ENCODE measurements around the gene P3H2.
A peak's percentile ranks its signal among the peaks of the same experiment; 100 is the strongest.

The P3H2 gene

DNA sequence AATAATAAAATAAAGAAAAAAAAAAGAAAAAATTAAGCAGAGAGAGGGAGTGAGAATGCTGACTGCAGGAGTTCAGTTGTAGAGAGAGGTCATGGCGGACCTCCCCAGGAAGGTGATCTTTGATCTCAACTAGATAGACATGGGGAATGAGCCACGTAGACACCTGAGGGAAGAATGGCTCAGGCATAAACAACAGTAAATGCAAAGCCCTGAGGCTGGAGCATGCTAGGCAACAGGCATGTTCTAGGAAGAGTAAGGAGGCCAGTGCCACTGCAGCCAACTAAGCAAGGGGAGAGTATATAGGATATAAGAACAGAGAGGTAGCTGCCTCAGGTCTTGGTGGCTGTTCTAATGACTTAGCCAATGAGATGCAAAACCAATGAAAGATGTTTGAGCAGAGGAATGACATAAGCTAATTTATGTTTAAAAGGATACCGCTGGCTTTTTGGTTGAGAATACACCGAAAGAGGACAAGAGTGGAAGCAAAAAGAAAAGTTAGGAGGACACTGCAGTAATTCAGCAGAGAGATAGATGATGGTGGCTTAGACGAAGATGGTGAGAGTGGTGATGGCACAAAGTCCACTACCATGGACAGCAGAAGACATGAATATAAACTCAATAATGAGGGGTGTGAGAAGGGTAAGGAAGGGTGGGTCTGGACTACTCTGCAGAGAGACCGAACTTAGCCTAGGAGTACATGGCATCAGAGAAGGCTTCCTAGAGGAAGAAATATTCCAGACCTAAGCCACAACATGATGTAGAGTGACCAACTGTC, 174.6 kb downstream of the P3H2 start:
- DNase-seq (ENCODE audit: low read depth), result no peak

DNA sequence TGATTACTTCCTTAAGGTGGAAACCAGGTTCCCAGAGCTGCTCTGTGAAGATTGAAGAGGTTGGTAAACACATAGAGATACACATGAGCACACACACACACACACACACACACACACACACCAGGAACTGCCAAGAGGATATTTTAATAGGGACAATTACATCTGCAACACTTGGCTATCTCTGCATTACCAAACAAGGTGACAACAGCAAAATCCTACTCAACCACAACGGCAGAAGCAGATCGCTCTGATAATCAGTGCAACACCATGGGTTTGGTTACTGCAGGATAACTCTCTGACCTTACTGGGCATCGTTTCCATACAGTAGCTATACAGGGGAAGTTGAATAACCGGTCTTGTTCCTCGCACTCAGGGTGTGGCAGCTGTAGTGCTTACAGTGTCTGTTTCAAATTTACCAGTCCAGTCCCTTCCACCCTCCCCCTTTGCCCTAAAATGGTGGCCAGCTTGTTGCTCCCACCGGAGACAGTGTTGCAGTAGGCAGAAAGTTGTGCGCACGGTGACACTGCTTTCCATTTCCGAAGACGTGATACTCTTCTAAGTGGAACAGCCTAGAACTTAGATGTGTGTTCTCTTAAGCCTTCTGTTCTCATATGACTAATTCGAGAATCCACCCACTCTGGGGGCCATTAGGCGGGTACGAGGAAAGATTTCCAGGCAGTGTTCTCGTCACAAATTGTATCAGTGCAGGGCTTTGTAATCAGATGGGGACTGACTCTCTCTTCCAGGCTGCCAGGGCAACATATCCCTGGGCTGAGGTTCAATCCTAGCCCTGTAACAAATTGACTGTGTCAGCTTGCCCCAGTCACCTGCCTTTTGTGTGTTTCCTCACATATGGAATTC, 176.2 kb downstream of the P3H2 start:
- DNase-seq (ENCODE audit: low read depth), result no peak

DNA sequence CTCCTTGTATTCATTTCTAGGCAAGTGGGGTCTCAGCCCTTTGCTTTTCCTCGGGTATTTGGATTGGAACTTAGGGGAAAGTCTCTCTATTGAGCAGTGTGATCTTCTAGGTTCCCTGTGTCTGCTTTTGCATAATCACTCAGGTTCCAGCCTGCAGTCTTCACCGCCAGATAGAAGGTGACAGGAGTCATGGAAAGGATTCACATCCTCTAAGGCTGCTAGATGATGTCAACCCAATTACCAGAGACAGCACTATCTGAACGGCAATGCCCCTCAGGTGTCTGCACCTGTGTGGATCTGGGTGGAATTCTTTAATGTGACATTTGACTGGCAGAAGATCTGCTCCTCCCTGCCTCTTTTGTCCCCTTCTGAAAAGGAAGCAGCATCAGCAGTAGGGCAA, 177.7 kb downstream of the P3H2 start:
- no peak for DNase-seq (ENCODE audit: low read depth)

- no peak for DNase-seq (ENCODE audit: low read depth)
Measured at GRCh38 chr3:189941679-189942078, 179.0 kb downstream of the P3H2 start.

DNA sequence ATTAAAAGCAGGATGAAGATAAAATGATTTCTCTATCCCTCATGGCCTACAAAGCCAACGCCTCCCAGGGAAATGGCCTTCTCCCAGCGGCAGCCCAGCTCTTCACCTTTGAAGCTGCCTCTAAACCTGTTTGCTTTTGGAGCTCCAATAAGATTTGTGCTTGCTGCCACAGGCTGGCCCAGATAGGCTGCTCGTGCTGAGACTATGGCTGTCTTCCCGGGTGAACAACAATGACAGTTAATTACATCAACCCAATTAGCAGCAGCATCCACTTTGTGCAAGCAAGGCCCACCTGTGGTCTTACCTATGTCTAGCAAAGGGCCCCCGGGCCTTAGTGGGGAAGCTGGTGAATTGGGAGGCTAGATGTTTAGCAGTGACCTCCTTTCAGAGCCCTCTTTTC, 179.6 kb downstream of the P3H2 start:
- DNase-seq (ENCODE audit: low read depth), result no peak

DNA sequence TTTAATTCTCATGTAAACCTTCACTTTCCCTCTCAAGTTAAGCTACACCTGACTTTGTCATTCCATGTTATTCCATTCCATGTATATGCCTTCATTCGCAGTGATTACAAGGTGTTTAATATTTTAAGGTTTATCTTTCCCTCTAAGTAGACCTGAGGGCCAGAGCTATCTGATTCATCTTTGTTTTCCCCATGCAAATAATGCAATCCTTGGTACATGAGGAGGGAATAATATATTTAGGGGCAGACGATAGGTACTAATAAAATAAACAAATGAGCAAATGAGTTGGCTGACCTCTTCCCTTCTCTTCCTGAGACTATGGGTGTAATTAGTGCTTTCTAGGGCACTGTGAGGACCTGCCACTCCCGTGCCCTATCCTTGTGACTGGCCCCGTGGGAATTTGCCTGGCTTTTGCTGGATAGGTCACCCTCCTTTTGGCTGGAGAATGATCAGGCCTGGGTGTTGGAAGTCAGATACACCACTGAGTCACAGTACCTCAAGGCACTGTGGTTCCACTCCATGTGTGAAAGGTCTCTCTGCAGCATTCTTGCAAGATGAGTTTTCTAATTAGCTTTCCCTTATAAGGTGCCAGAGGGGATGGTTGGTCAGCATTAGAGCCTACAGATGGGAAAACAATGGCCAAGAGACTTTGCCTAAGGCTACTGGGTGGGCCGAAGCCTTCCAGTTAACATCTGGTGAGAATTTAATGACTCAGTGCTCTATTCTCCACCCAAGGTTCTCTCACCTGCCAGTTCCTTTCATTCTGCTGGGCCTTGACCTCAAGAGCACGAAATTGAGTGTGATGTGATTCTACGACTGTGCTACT, 183.2 kb downstream of the P3H2 start:
- peak; percentile 96 for DNase-seq (ENCODE audit: low read depth)

- no peak for DNase-seq (ENCODE audit: low read depth)
Measured at GRCh38 chr3:189936201-189936945, 184.3 kb downstream of the P3H2 start.

DNA sequence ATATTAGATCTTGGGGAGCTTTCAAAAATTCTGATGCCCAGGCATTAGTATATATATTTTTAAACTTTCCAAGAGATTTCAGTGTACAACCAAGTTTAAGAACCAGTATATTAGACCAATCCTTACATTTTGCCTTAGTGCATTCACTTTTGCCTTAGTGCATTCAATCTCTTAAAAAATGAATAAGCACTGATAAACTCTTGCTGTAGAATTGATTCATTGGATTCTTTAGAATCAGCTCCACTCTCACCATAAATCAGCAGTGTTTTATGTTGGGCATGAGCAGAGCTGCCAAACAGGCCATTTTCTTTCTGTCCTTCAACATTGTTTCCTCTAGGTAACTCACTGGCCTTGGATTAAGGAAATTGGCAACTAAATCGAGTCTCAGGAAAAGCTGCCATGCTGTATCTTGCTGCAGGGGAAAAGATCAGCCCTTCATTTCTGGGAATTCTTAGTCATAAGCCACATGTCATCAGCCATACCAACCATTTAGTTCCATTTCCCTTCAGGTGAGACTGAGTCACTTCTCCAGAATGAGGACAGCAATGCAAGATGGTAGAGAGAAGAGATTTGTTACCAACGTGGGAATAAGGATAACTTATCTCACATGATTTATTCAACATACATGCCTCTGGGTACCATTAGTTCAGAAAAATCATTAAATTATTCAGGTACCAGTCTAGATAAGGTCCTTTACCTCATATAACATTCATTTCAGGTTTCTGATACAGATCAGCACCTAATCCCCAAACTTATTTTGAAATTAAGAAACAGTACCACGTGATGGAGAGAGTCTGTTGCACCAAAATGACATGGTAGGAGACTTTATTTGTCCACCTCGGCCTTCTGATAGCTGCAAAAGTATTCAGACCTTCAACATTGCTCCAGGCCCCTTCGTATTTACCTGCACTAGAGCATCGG, 192.5 kb downstream of the P3H2 start:
- no peak for DNase-seq (ENCODE audit: low read depth)

GRCh38 chr3:189921770-189922169, 198.9 kb downstream of the P3H2 start:
- no peak for DNase-seq (ENCODE audit: low read depth)

GRCh38 chr3:189914799-189915198, 205.9 kb downstream of the P3H2 start:
- peak; percentile 61 for DNase-seq (ENCODE audit: low read depth)

- no peak for DNase-seq (ENCODE audit: low read depth)
Measured at GRCh38 chr3:189911001-189911400, 209.7 kb downstream of the P3H2 start.

DNA sequence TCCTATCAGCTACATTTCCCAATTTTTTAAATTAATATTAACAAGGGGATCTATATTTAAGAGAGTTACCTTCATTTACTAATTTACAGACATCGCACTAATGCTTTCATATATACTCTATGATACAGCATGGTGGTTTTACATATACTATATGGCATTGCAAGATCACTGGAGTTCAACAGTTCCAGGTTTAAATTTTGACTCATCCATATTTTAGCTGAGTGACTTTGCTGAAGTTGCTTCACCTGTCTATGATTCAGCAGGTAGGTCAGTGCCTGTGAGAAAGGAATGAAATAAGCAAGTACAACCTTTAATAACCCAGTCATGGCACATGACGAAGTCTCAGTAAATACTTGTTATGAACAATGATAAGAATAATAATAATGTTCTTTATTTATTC, 211.1 kb downstream of the P3H2 start:
- no peak for DNase-seq (ENCODE audit: low read depth)

GRCh38 chr3:189909139-189909538, 211.6 kb downstream of the P3H2 start:
- no peak for DNase-seq (ENCODE audit: low read depth)

DNA sequence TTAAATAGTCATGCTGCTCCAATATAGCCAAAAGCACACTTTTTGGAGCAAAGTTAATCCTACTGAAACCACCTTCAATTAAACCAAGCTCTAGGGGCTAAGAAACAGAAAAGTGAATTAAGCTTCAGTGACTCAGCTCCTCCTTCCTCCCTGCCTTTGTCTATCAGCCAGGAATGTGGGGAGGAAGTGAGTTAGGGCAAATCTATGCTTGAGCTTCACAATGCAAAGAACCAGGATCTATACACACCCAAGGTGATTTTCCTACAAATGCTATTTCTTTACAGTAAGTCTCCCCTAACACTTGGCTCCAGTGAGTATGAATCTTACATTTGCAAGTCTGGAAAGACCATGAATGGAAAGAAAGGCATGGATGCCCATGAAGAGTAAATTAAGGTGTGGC, 212.1 kb downstream of the P3H2 start:
- DNase-seq (ENCODE audit: low read depth), result peak; percentile 68

- DNase-seq (ENCODE audit: low read depth), result no peak
Measured at GRCh38 chr3:189907803-189908202, 212.9 kb downstream of the P3H2 start.
